HG02884 (cell line): ENCODE results near the gene C1S.
"Not testable (repeated sequence)": the region's sequence is repeated elsewhere in the genome, so short reads cannot be mapped to it uniquely, and the experiment has no call there.

Experiments used
- ATAC-seq: cut with Tn5 transposase; IDR thresholded peaks from one replicate; pipeline ENCODE4 v1.9.1; 2021; ENCODE audit warnings: mild to moderate bottlenecking, moderate library complexity; ENCODE audit not compliant: unreplicated experiment

C1S gene

DNA sequence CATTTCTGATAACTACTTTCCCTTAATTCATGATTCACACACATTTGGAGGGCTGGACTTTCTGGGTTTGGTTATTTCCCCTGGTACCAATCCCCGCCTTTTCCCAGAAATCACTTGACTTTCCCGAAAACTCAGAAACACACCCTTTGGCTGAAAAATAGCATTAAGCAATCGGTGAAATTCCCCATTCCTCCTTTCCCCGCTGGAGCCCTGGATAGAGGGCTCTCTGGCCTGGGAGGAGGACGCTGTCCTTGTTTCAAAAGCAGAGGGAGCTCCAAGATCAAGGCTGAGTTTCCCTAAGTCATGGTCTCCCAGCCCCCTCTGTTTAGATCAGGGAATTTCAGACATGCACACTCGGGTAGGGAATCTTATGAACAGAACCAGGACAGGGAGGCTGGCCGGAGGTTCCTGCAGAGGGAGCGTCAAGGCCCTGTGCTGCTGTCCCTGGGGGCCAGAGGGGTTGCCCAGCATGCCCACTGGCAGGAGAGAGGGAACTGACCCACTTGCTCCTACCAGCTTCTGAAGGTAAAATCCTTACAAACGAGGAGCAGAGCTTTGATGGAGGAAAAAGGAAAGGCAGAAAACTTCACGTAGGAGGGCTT is at the start of gene C1S:
C1S (plus strand) TSS at position 366 of the 602 bp plus-strand sequence. CDS start 1,195 bp downstream, outside the sequence.
- no peak for ATAC-seq

DNA sequence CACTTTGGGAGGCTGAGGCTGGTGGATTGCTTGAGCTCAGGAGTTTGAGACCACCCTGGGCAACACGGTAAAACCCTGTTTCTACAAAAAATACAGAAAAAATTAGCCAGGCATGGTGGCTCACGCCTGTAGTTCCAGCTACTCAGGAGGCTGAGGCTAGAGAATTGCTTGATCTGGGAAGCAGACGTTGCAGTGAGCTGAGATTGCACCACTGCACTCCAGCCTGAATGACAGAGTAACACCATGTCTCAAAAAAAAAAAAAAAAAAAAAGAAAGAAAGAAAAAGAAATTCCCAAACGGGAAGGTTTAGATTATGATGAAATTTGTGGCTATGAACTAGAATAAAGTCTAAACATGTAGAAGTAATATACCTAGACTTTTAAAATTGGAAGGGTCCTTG is 49.1 kb upstream of the C1S start:
- ATAC-seq: not testable (repeated sequence)

DNA sequence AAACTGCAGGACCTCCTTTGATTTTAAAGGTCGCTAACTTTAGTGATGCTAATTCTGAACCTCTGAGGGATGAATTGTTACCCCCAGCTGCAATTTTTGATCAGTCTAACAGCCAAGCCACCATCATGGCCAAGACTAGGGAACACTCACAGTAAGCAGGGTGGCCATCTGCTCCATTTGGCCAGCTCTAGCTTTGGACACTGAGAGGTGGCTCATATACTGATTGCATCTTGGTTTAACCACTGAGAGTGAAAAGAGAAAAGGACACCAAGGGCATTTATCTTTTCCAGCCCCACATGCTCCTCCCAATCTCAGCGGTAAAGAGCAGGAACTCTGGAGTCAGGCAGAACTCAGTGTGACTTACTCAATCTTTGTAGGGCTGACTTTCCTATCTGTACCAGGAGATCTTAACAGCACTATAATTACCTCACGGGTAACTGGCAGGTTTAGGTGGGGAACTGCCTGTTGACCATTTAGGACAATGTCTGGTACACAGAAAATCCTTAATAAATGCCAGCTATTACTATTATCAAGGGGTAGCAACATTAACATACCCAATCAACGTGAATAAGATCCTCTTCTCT is 48.4 kb upstream of the C1S start:
- ATAC-seq: no peak

DNA sequence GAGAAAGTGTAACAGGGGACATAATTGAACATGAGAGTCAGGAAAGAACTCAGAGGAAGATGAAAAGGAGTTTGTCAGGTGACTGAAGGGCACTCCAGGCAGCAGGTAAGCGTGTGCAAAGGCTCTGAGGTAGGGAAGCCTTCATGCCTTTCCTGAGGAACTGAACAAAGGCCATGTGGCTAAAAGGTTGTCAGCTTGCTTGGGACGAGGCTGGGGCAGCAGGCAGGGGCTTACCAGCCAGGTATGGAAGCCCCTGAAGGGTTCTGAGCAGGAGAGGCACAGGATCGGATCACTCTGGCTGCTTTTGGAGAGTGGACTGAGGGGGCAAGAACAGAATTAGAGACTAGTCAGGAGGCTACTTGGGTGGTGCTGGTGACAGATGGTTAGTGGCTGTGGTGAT is 47.4 kb upstream of the C1S start:
- no peak for ATAC-seq

DNA sequence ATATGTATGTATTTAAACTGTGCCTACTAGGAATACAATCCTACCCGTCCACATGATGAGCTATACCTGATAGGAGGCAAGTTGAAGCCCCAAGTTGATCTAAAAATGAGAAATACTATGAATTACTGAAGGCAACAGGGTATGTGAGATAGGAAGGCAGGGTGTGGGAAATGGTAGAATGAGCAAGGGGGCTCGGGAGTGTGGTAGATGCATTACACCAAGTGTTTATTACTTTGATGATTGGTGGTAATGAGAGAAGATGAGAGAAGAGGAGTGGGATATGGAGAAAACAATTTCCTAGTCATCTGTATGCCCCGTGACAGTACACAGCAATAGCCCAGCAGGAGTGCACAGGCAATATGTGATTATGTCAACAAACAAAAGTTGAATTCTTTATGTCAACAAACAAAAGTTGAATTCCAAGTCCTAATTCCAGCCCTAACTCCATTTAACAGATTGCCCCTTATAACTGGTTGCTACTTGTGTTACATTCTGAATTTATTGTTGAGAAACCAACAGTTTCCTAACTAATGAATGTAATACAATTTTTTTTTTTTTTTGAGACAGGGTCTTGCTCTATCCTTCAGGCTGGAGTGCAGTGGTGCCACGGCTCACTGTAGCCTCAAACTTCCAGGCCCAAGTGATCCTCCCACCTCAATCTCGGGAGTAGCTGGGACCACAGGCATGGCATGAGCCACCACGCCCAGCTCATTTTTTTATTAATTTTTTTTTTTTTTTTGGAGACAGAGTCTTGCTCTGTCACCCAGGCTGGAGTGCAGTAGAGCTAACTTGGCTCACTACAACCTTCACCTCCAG is 44.8 kb upstream of the C1S start:
- ATAC-seq: no peak

DNA sequence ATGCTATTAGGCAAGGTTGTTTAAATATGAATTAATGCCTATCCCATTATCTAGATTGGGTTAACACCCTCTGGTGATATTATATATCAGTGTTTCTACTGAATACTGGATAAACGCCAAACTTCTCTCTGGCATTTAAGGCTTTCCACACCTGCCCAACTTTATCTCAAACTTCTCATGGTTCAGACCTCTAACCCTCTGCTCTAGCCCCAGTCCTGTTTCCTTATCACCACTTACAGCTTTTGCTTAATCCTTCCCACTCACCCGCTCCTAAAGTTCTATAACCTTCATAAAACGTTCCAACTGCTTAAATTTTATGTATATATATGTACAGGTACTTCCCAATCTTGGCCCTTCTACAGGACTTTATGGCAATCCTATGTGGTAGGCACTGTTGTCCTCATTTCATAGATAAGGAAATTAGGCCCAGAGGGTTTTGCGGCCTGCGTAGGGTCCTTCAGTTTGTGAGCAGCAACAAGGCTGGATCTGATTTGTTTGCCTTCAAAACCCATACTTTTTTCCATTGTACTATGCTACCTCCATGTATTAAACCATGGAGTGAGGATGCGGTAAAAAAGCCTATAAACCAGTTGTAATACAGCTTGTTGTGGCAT is 43.5 kb upstream of the C1S start:
- ATAC-seq: no peak

DNA sequence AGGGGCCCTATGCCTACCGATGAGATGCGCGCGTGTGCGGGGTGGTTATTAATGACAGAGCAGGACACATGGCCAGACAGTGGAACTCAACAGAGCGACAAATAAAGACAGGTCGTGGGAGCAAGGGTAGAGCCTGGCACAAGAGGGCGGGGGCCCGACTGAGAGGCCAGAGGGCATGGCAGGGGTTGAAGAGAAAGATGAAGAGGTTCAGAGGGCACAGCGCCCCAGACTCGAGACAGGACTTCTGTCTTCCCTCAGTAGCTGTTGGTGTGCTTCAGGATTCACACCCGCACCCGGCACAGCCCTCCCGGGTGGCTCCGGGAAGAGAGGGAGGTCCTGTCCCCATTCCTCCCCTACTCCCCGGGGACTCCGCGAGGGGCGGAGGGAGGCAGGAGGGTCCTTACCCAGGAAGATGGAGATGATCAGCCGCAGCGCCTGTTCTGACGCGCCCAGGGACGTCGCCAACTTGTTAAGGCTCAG is 42.6 kb upstream of the C1S start:
- ATAC-seq: peak; percentile 23

DNA sequence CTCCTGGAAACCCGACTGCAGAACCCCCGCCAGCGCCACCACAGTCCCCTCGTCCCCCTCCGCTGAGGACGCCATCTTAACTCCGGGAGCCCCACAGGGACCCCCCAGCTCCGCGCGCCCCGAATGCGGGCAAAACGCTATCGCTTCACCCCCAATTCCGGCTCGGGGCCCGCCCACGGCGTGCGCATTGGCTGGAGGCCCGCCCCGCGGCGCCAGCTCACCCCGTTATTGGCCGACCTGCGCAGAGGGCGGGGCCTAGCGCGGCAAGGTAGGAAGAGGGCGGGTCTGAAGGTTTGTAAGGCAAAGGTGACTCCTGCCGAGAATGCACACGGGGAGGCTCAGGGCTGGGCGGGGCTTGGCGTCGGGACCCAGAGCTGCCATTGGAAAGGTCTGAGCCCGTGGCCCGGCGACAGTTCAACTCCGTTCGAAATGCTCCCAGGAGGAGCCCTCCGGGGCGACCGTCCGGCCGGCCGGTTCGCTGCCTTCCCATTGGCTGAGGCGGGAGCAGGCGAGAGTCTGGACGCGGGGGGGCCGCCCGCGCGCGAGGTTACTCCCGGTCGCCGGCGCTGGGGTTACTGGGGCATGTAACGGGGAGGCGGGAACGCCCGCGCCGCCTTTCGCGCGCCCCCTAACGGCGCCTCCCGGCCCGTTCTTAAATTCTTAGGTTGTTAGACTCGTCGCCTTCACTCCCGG is 42.0 kb upstream of the C1S start, which contains the start of gene LPCAT3:
LPCAT3 (minus strand) TSS at position 127 of the 693 bp plus-strand sequence; CDS start at position 75, 52 bp downstream.
- peak; percentile 91 for ATAC-seq

DNA sequence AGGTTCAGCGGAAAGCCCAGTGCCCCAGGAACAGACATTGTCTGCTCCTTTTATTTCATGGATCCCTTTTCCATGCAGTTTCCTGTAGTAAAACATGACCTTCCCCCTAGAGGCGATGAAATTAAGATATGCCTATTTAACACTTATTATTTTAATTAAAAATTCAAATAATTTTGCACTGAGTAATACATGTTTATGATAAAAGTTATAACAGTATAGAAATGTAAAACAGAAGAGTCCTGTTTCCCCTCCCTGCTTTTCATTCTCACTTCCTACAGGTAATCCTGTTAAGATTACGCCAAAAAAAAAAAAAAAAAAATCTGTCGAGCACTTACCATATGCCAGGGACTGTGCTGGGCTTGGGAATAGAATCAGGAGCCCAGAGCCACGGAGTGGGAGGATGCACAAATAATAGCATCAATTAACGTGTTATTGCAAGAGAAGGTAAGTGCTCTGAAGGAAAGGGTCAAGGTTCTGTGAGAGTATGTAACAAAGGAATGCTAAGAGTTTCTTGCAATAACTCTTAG is 41.4 kb upstream of the C1S start:
- ATAC-seq: no peak

DNA sequence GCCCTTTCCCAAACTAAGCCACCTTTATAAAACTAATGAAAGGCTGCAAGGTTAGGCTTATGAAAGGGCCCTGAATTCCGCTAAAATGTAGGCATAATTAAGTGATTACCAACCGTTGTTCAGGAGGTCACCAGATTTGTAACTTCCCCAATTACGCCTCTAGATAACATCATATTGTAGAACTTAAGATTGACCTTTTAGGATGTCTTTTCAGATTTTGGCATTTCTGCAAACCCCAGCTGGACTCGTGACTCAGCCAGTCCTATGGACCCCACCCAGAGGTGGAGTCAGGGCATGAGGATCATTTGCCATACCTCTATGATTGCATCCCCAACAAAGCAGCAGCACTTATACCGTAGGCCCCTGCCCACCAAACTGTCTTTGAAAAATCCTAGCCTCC is 38.6 kb upstream of the C1S start:
- ATAC-seq: no peak

DNA sequence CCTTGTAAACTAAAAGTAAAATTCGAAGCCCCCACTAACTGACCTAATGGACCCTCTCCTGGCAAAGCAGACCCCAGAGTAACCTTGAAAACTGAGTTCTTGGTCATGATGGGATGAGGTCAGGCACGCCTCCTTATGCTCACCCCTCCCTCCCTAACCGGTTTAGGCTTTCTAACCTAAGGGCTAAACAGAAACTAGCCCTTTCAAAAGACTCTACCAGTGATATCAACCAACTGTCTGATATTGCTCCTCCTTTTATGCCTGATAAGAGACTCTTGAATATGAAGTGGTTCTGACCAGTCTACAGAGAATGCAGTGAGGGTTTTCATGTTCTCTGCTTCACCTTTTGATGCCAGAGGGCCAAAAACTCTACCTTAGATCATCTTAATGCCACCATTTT is 37.4 kb upstream of the C1S start:
- ATAC-seq: no peak

DNA sequence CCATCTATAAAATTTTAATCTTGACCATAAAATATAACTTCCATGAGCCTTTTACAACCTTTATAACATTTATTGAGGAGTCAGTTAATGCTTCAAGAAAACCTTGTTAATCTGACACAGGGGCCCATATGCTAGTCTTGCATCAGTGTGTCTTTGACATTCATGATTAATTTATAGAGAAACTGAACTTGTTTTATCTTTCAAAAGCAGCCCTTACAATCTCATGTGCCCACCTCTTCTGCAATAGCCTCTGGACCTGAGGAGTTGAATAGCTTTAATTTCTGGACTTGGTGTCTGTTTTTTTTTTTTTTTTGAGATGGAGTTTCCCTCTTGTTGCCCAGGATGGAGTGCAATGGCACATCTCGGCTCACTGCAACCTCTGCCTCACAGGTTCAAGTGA is 33.7 kb upstream of the C1S start:
- ATAC-seq: no peak

DNA sequence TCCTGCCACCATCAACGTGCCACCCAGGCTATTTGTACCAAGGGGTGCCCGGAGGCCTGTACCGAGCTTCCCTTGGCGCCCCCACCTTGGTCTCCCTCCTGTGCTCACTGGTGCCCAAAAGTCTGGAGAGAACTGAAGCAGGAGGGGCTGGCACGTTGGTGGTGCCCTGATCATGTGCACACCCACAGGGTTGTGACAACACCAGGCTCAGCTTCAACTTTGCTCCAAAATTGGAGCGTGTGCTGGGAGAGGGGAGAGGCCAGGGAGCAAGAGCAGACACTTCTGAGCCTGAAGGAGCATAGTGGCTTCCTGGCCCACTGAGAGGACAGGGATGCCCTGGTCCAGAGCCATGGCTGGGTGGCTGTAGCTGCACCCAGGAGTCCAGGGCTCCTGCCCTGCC is 29.2 kb upstream of the C1S start:
- ATAC-seq: no peak

DNA sequence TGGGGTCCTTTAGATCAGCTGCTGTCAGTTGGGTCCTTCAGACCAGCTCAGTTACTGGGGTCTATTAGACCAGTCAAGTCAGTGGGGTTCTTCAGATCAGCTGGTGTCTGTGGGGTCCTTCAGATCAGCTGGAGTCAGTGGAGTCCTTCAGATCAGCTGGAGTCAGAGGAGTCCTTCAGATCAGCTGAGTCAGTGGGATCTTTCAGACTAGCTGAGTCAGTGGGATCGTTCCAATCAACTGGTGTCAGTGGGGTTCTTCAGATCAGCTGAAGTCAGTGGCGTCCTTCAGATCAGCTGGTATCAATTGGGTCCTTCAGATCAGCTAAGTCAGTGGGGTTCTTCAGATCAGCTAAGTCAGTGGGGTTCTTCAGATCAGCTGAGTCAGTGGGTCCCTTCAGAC is 27.5 kb upstream of the C1S start:
- no peak for ATAC-seq

DNA sequence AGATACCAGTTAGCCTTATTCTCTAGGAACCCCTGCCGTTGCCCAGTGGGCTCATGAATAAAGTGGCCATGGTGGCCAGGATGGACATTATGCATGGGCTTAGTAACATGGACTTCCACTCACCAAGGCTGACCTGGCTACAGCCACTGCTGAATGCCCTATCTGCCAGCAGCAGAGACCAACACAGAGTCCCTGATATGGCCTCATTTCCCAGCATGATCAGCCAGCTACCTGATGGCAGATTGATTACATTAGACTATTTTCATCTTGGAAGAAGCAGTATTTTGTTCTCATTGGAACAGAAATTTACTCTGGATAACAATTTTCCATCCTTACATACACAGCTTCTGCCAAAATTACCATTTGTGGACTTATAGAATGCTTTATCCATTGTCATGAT is 26.1 kb upstream of the C1S start:
- ATAC-seq: no peak

DNA sequence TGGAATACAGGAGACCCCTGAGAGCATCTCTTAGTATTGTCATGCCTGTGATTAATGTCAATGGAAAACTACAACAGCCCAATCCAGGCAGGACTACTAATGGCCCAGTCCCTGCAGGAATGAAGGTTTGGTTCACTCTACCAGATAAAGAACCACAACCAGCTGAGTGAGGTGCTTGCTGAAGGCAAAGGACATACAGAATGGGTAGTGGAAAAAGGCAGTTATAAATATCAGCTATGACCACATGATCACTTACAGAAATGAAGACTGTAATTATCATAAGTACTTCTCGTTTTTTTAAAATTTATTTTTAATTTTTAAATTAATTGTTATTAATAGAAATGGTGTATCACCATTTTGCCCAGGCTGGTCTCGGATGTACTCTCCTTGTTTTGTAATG is 25.1 kb upstream of the C1S start:
- ATAC-seq: no peak

DNA sequence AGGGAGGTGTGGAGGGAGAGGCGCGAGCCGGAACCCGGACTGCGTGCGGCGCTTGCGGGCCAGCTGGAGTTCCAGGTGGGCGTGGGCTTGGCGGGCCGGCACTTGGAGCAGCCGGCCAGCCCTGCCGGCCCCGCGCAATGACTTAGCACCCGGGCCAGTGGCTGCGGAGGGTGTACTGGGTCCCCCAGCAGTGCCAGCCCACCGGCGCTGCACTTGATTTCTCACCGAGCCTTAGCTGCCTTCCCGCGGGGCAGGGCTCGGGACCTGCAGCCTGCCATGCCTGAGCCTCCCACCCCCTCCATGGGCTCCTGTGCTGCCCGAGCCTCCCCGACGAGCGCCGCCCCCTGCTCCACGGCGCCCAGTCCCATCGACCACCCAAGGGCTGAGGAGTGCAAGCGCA is 23.1 kb upstream of the C1S start:
- not testable (repeated sequence) for ATAC-seq

DNA sequence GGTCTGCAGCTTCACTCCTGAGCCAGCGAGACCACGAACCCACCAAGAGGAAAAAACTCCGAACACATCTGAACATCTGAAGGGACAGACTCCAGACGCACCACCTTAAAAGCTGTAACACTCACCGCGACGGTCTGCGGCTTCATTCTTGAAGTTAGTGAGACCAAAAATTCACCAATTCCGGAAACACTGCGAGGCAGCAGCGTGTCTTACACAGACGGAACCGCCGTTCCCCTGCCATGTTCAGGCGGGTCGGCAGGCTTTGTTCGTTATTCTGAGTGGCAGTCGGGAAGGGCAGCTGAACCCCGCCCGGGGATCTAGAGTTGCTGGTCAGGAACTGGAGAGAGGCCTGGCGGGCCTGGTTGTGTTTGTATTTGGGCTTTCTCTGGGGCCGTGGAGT is 21.9 kb upstream of the C1S start:
- no peak for ATAC-seq

DNA sequence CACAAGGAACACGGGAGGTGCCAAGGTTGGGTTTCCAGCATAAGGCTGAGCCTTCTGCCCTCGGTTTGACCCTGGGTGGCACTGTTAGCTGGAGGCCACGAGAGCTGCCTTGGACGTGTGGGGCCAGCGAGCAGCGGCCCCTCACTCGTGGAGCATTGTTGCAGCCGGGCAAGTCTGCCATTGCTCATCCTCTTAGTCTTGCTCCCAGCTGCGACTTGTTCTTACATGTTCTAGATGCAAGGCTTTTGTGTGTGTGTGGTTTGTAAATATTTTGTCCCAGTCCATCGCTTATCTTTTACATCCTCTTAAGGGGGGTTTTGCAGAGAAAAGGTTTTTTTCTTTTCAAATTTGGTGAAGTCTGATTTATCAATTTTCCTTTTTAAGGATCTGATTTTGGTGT is 21.1 kb upstream of the C1S start:
- no peak for ATAC-seq

DNA sequence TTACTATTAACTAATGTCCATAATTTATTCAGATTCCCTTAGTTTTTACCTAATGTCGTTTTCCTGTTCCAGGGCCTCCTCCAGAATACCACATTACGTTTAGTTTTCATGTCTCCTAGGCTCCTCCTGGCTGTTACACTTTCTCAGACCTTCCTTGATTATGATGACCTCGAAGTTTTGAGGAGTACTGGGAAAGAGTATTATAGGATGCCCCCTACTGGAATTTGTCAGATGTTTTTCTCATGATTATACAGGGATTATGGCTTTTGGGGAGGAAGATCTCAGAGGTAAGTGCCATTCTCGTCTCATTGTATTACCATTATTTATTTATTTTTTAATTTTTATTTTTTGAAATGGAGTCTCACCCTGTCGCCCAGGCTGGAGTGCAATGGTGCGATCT is 17.7 kb upstream of the C1S start:
- no peak for ATAC-seq

DNA sequence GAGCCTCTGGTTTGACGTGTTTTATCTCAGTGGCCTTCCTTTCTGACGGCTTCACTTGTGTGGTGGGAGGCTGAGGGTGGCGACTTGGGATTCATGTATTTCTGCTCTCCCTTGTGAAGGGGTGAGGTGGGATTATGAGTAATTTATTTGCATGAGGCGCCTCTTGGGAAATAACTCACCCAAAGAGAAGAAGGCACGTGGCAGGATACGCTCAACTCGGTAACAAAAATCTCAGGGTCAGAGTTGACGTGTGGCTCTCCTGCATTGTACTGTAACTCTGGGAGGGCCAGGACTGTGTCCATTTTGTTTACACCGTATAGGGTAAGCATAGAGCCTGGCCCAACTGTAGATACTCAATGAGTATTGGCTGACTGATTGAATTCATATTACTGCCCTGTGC is 14.6 kb upstream of the C1S start:
- ATAC-seq: no peak
